ENCODE measurements around the gene CPSF7.

CPSF7 gene

DNA sequence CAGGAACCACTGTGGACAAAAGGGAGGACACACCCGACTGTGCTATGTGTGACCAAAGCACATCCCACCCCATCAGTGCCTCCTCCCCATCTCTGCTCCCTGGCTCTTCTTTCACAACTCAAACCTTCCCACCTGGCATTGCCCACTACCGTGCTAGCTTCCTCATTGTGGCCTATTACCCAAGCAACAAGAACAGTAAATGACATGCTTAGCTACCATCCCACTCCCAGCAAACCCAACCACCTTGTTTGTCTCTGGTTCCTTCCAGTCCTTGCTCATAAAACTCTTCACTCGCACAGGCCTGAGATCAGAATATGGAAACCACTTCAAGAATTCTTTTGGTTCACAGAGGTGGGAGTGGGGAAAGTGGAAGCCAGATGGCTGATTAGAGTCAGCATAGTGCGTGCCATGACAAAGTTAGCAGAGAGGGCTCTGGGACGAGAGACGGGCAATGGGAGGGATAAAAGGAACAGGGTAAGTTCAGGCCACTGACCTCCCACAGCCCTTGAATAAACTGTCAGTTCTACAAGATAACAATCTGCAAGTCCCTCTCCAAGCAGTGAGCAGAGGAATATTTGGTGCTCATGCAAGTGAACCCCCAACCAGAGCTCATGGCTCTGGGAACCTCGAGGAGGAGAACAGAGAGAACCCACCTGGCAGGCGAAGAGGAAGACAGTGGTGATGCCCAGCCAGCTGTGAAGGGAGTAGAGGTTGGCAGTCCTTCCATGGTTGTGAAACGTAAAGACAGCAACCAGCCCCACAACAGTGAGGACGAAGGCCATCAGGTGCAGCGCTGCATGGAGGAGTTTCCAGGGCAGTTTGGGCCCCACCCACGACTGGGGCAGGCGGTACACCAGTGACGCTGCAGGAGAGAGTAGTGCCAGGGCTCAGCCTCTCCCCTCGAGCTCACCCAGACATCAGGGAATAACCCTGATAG is 76.4 kb downstream of the CPSF7 start:
- no peak for DNase-seq

Measured in stimulated activated CD4-positive, alpha-beta T cell treated with anti-CD3 and anti-CD28 coated beads, Interleukin-2, amount 100 ng/mL, for 24 hours (primary cell).